Fibroblast of skin of right biceps (primary cell): ENCODE results near the gene SRPK2.

Experiments used
- DNase-seq: peaks from one replicate; pipeline ENCODE4 v3.0.0-alpha.2; 2013

The SRPK2 gene

GRCh38 chr7:105127179-105127578, 261.5 kb downstream of the SRPK2 start:
- DNase-seq = no peak

- no peak for DNase-seq
Measured at GRCh38 chr7:105126436-105126975, 262.2 kb downstream of the SRPK2 start.

- DNase-seq = no peak
Measured at GRCh38 chr7:105125745-105126144, 263.0 kb downstream of the SRPK2 start.

GRCh38 chr7:105122619-105123018, 266.1 kb downstream of the SRPK2 start:
- no peak for DNase-seq

- no peak for DNase-seq
Measured at GRCh38 chr7:105118612-105119600, 269.8 kb downstream of the SRPK2 start.

- no peak for DNase-seq
Measured at GRCh38 chr7:105112440-105113418, 276.0 kb downstream of the SRPK2 start.

GRCh38 chr7:105107458-105107857, 281.3 kb downstream of the SRPK2 start:
- no peak for DNase-seq

- DNase-seq = no peak
Measured at GRCh38 chr7:105106473-105106872, 282.2 kb downstream of the SRPK2 start.

GRCh38 chr7:105105579-105105978, 283.1 kb downstream of the SRPK2 start:
- DNase-seq = no peak

GRCh38 chr7:105102557-105103352, 286.0 kb downstream of the SRPK2 start:
- no peak for DNase-seq

- DNase-seq = no peak
Measured at GRCh38 chr7:105101864-105102263, 286.9 kb downstream of the SRPK2 start.

GRCh38 chr7:105098863-105099515, 289.7 kb downstream of the SRPK2 start:
- peak; percentile 9 for DNase-seq

GRCh38 chr7:105097619-105098018, 291.1 kb downstream of the SRPK2 start:
- peak; percentile 93 for DNase-seq

- DNase-seq = no peak
Measured at GRCh38 chr7:105096306-105096705, 292.4 kb downstream of the SRPK2 start.

GRCh38 chr7:105094966-105095365, 293.8 kb downstream of the SRPK2 start:
- DNase-seq = no peak

GRCh38 chr7:105088456-105088855, 300.3 kb downstream of the SRPK2 start:
- DNase-seq = no peak

GRCh38 chr7:105087981-105088380, 300.7 kb downstream of the SRPK2 start:
- DNase-seq = no peak

GRCh38 chr7:105086850-105087249, 301.9 kb downstream of the SRPK2 start:
- no peak for DNase-seq

- DNase-seq = no peak
Measured at GRCh38 chr7:105084581-105084980, 304.1 kb downstream of the SRPK2 start.

- DNase-seq = no peak
Measured at GRCh38 chr7:105079348-105079747, 309.4 kb downstream of the SRPK2 start.

GRCh38 chr7:105073143-105073542, 315.6 kb downstream of the SRPK2 start:
- DNase-seq = no peak

- DNase-seq = no peak
Measured at GRCh38 chr7:105068886-105069285, 319.8 kb downstream of the SRPK2 start.
